Stimulated activated CD8-positive, alpha-beta memory T cell treated with anti-CD3 and anti-CD28 coated beads, Interleukin-7, amount 100 ng/mL, for 4 hours (primary cell): ENCODE results near the gene KTI12.

Experiments
- DNase-seq, 2 donors: peaks; one replicate each; pipeline ENCODE4 v3.0.0-alpha.2; 2020; ENCODE audit warnings: low read depth in 2 of 2

The KTI12 gene

GRCh38 chr1:51986718-51987117 is 46.9 kb downstream of the KTI12 start:
- DNase-seq: no peak

- DNase-seq: no peak
Observed at GRCh38 chr1:51982161-51982560, 51.4 kb downstream of the KTI12 start.
